NCI-H1092 treated with DMSO at 0.1 percent for 48 hours (cell line): Measurements from ENCODE around the gene DDX24.

Experiments used
- DNase-seq: peaks from one replicate; lab custom pipeline; 2025; lab: John Stamatoyannopoulos, UW

DDX24 gene, protein sequence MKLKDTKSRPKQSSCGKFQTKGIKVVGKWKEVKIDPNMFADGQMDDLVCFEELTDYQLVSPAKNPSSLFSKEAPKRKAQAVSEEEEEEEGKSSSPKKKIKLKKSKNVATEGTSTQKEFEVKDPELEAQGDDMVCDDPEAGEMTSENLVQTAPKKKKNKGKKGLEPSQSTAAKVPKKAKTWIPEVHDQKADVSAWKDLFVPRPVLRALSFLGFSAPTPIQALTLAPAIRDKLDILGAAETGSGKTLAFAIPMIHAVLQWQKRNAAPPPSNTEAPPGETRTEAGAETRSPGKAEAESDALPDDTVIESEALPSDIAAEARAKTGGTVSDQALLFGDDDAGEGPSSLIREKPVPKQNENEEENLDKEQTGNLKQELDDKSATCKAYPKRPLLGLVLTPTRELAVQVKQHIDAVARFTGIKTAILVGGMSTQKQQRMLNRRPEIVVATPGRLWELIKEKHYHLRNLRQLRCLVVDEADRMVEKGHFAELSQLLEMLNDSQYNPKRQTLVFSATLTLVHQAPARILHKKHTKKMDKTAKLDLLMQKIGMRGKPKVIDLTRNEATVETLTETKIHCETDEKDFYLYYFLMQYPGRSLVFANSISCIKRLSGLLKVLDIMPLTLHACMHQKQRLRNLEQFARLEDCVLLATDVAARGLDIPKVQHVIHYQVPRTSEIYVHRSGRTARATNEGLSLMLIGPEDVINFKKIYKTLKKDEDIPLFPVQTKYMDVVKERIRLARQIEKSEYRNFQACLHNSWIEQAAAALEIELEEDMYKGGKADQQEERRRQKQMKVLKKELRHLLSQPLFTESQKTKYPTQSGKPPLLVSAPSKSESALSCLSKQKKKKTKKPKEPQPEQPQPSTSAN

DNA sequence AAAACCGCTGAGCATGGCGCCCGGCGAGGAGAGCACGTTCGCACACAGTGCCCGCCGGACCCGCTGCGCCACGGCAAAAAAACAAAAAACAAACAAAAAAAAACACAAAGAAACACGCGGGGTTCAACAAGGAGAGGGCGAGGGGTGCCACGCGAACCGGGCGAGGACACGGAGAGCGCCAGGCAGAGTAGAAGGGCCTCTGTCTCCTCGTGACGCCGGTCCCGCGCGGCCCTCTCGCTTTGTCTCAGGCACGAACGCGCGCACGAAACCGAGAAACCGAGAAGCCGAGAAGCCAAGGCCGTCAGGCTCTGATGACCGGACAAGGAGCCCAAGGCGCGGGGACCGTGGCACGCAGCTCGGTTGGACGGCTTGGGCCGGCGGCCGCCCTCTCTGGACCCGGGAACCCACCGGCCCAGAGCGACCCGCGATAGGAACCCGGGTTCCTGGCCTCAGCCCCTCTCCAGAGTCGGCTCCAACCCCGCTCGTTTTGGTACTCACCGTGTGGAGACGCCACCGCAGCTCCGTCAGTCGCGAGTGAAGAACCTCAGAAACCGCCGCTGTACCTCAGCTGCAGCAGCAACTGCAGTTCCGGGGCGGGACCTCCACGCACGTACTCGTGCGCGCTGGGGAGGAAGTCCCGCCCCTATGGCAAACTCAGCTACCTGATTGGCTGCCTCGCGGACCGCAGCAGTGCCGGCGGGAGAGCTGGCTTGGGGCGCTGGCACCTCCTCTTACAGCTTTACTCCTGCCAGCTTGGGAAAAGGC is at the start of gene DDX24, which contains the start of gene IFI27L1:
Gene DDX24 (minus strand): TSS at position 582 of the 765 bp plus-strand sequence. CDS start 1,460 bp downstream, outside the sequence.
Gene IFI27L1 (plus strand): TSS at position 690 of the 765 bp plus-strand sequence. CDS start 15,628 bp downstream, outside the sequence.
- peak; percentile 91 for DNase-seq

DNA sequence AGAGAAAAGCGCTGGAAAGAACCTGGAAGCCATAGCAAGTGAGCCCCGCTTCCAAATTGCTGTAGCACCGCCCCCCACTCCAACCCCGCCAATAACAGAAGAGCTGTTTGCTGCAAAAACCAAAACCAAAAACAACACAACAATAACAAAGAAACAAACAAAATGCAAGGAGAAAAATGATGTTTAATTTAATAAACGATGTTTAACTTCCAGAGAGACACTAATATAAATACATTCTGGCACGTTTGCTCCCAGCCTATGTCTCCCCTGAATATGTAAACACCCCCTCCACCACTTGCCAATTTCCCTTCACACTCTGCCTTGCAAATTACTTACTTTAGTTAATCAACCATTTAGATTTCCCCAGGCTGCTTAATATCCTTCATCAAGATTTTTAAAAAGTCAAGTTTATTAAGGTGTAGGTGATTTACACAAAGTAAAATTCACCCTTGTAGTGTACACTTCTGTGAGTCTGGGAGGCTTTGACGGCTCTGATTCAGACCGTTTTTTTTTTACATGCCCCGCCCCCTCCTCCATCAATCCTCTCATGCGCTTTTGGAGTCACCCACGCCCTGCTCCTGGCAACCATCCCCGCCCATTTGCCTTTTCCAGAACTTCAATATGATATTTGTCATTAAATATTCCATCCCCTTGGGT is 48.9 kb upstream of the DDX24 start:
- no peak for DNase-seq

DNA sequence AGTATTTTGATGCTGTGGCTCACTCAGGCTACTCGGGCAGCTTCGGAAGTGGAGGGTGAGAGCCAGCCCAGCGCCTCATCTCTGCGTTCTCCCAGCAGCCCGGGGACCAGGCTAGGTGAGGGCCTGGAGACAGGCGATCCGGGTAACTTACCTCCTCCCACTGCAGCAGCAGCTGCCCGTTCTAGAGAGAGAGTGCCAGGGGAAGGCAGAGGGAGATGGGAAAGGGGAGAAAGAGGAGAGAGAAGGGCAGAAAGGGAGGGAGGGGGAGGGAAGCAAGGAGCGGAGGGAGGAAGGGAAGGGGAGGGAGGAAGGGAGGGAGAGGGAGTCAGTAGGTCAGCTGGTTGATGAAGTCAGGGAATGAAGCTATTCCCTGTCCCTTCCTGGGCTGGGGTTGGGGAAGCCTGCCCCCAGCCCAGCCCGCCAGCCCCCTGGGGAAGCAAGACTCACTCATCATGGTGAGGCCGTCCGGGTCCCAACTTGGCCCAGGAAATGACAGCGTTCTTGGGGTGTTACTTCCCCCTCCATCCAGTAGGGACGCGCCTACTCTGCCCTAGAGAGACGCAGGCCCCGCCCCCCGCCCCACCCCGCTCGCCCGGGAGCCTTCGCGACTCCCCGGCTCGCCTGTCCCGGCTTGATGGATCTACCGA is 48.2 kb upstream of the DDX24 start, which contains the start of gene IFI27L2:
Gene IFI27L2 (minus strand): TSS at position 494 of the 647 bp plus-strand sequence. CDS start 40 bp downstream, at position 454.
- peak; percentile 47 for DNase-seq

- no peak for DNase-seq
Measured at GRCh38 chr14:94128216-94128839, 47.3 kb upstream of the DDX24 start.

GRCh38 chr14:94127330-94127729 is 46.3 kb upstream of the DDX24 start:
- no peak for DNase-seq

DNA sequence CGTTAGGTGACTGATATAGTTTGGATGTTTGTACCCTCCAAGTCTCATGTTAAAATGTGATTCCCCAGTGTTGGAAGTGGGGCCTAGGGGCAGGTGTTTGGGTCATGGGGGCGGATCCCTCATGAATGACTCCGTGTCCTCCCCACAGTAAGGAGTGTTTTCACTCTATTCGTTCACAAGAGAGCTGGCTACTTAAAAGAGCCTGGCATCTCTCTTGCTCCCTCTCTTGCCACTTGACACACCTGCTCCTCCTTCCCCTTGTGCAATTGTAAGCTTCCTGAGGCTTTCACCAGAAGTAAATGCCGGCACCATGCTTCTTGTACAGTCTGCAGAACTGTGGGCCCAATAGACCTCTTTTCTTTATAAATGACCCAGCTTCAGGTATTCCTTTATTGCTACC is 45.8 kb upstream of the DDX24 start:
- no peak for DNase-seq

DNA sequence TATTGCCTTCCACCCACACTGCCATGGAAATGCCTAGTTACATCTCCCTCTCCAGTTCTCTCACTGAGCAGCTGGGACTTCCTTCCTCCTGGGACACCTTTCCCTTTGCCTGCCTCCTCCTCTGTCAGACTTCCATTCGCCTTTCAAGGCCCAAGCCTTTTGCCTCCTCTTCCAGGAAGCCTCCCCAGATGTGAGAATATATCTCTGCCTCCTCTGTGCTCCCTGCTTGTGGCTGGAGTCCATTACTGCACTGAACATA is 45.3 kb upstream of the DDX24 start:
- no peak for DNase-seq

GRCh38 chr14:94125659-94126418 is 44.8 kb upstream of the DDX24 start:
- DNase-seq = no peak

- no peak for DNase-seq
Measured at GRCh38 chr14:94124582-94125377, 43.8 kb upstream of the DDX24 start.

- DNase-seq = no peak
Measured at GRCh38 chr14:94123868-94124267, 42.9 kb upstream of the DDX24 start.

- no peak for DNase-seq
Measured at GRCh38 chr14:94123296-94123695, 42.3 kb upstream of the DDX24 start.

GRCh38 chr14:94122438-94122837 is 41.4 kb upstream of the DDX24 start:
- no peak for DNase-seq

- no peak for DNase-seq
Measured at GRCh38 chr14:94121485-94121884, 40.5 kb upstream of the DDX24 start.

DNA sequence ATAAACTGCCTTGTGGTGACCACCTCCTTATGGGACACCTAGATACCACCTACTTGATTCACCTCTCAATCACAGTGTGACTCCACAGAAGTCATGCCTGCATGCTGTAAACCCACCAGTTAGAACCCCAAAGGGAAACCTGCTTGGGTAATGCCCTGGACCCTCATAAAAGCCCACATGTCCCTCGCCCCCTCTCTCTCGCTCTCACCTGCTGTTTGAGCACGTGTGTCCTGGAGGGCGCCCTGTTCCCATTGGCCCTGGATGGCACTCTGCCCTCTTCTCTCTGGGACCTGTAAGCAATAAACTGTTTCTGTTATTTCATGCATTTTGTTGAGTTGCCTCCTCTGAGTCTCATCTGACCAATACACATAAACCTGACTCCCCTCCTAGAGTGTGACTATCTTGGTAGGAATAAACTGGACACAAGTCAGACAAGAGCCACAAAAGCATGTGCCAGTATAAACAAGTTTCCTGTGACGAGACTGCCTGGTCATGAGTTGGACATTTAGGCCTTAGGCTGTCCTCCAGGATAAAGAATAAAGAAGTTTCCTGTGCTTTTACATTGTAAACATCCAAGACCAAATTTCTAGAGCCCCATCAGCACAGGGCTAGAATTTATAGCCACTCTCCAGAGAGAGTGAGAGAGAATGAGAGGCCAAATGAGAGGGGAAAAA is 39.8 kb upstream of the DDX24 start:
- DNase-seq = no peak

GRCh38 chr14:94119071-94119470 is 38.1 kb upstream of the DDX24 start:
- DNase-seq = no peak

DNA sequence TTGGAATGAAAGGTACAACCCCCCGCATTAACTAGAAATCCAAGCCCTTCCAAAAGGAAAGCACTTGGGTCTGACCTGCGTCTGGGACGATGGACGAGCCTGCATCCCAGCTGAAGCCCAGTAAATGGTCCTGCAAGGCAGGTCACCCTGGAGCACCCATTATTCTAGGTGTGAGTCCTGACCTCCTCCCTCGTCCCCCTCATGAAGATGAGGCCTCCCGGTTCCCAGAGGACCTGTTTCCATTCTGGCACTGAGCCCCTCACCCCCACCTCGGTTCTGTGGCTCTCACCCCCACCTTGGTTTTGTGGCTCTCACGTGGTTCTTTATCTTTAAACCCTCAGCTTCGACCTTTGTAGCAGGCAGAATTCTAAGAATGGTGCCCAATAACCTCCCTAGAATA is 36.9 kb upstream of the DDX24 start:
- no peak for DNase-seq

GRCh38 chr14:94116701-94117100 is 35.7 kb upstream of the DDX24 start:
- no peak for DNase-seq

DNA sequence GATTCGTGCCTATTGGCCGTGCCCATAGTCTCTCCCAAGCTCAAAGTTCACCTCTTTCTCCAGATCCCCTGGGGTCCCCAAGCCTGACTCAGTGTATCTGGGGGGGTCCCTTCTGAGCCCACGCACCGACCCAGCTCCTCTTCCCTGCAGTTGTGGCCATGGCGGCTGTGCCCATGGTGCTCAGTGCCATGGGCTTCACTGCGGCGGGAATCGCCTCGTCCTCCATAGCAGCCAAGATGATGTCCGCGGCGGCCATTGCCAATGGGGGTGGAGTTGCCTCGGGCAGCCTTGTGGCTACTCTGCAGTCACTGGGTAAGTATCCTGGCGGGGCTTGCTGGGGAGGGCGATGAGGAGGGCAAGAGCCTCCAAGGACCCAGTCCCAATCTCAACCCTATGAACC is 34.6 kb upstream of the DDX24 start:
- no peak for DNase-seq
